ENCODE results near the gene NPPA. TPM values are rescaled to one million over a fixed set of nuclear protein-coding genes. Genes with fewer than 3 reads are reported as not detected.

Gene NPPA
- total RNA-seq, 1 experiment from 2014 or later = not detected

GRCh38 chr1:11848373-11848700 is 754 bp upstream of the NPPA start:
- no peaks in the 10 kb centered on the region for H3K79me1 ChIP-seq (ENCODE audit: insufficient read depth, low read depth, low read length, poor library complexity, severe bottlenecking)
- no CpG with 5 or more reads among the region's 9 CpGs for WGBS (ENCODE audit: extremely low coverage, insufficient read length, low lambda C conversion rate)
- no peak overlapping the region for H3K4ac ChIP-seq (ENCODE audit: low read depth, low read length)
- Mint-ChIP-seq H3K27me3 (ENCODE audit: low read depth) (peaks cover 10% of the 10 kb centered on the region), H3K27ac (no peak overlapping the region; a peak in 1 of 7 replicates), H3K36me3 (ENCODE audit: insufficient read depth in 1 of 3, low read depth in 3 of 3) (peaks cover 5 to 32% (median 20%) of the 10 kb centered on the region in 3 experiments; a peak in 6 of 7 replicates), H3K4me3 (no peak overlapping the region), H3K9me3 (no peaks in the 10 kb centered on the region; a peak in 1 of 5 replicates), H3K4me1 (no peaks in the 10 kb centered on the region)
- no peak overlapping the region for H4K8ac ChIP-seq (replicated peaks; ENCODE audit: insufficient read length, low read depth, low read length)
- no peak overlapping the region for H2BK15ac ChIP-seq (ENCODE audit: low read depth, low read length)
- no peak overlapping the region for H2BK20ac ChIP-seq (ENCODE audit: low read depth, low read length, poor library complexity, severe bottlenecking)
- no peak overlapping the region for H3K23ac ChIP-seq (ENCODE audit: insufficient read length, low read depth, low read length)
- H4K20me1 ChIP-seq (ENCODE audit: control insufficient read depth, insufficient read depth, insufficient read length) = no peaks in the 10 kb centered on the region
- H3T11ph ChIP-seq (ENCODE audit: low read length) = no peak overlapping the region
- no peak overlapping the region for H3K56ac ChIP-seq (ENCODE audit: insufficient read length, low read depth, low read length)
- no peak overlapping the region for H2AFZ ChIP-seq (ENCODE audit: low read length)
- H2BK5ac ChIP-seq (ENCODE audit: insufficient read length, low read length) = no peak overlapping the region
- DNase-seq = no peak
- no peak overlapping the region for H4K91ac ChIP-seq (ENCODE audit: insufficient read length, low read depth, low read length)
- H3K27me3 ChIP-seq (ENCODE audit: insufficient read depth, low read length) = no peaks in the 10 kb centered on the region
- H3K14ac ChIP-seq (ENCODE audit: insufficient read depth, low read length) = no peak overlapping the region
- H3K27ac ChIP-seq (ENCODE audit: insufficient read length, low read depth, low read length) = no peak overlapping the region
- H2AK5ac ChIP-seq (ENCODE audit: insufficient read length, low read length) = no peak overlapping the region
- TF ChIP-seq, protein P1, sequence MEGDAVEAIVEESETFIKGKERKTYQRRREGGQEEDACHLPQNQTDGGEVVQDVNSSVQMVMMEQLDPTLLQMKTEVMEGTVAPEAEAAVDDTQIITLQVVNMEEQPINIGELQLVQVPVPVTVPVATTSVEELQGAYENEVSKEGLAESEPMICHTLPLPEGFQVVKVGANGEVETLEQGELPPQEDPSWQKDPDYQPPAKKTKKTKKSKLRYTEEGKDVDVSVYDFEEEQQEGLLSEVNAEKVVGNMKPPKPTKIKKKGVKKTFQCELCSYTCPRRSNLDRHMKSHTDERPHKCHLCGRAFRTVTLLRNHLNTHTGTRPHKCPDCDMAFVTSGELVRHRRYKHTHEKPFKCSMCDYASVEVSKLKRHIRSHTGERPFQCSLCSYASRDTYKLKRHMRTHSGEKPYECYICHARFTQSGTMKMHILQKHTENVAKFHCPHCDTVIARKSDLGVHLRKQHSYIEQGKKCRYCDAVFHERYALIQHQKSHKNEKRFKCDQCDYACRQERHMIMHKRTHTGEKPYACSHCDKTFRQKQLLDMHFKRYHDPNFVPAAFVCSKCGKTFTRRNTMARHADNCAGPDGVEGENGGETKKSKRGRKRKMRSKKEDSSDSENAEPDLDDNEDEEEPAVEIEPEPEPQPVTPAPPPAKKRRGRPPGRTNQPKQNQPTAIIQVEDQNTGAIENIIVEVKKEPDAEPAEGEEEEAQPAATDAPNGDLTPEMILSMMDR (conservative IDR thresholded peaks at IDR 0.05) = no peak
- no peaks in the 10 kb centered on the region for H3K4me1 ChIP-seq (ENCODE audit: insufficient read depth, low read length)
- H2BK12ac ChIP-seq (ENCODE audit: insufficient read length, low read depth, low read length) = no peak overlapping the region
- H3K9ac ChIP-seq (ENCODE audit: extremely low read depth, insufficient read length, low read length) = no peak overlapping the region
- H3K18ac ChIP-seq (ENCODE audit: insufficient read length, low read depth, low read length) = no peak overlapping the region
- no peak overlapping the region for H2BK120ac ChIP-seq (ENCODE audit: low read depth, low read length, poor library complexity, severe bottlenecking)
- H4K5ac ChIP-seq (ENCODE audit: insufficient read length, low read depth, low read length) = no peak overlapping the region
- H3K4me2 ChIP-seq (ENCODE audit: insufficient read depth, insufficient read length, low read length) = no peak overlapping the region
- no peaks in the 10 kb centered on the region for H3K9me3 ChIP-seq (ENCODE audit: control insufficient read depth, low read depth, low read length)
- no peaks in the 10 kb centered on the region for H3K79me2 ChIP-seq (ENCODE audit: insufficient read depth, low read length)
- H3K23me2 ChIP-seq (ENCODE audit: insufficient read length, low read depth, low read length, poor library complexity, severe bottlenecking) = no peaks in the 10 kb centered on the region

All from H9 (cell line).